Brain microvascular endothelial cell (primary cell): Measurements from ENCODE around the gene CHTF18.
"Not testable (repeated sequence)": the region's sequence is repeated elsewhere in the genome, so short reads cannot be mapped to it uniquely, and the experiment has no call there.

Experiments
- DNase-seq: peaks from one replicate; pipeline ENCODE4 v3.0.0-alpha.2; 2020
- H3K27ac ChIP-seq: fragments of 250-450 bp; sonication (Bioruptor Pico); 2 replicates; pipeline ENCODE4 v1.5.1; 2020; ENCODE audit warnings: mild to moderate bottlenecking, moderate library complexity
- H3K27me3 ChIP-seq: fragments of 250-450 bp; sonication (Bioruptor Pico); replicated peaks from 2 replicates; pipeline ENCODE4 v1.5.1; 2020; ENCODE audit warnings: mild to moderate bottlenecking
- H3K36me3 ChIP-seq: fragments of 250-450 bp; sonication (Bioruptor Pico); replicated peaks from 2 replicates; pipeline ENCODE4 v1.5.1; 2020; ENCODE audit warnings: mild to moderate bottlenecking
- H3K4me3 ChIP-seq: 2 replicates; pipeline ENCODE4 v1.5.1; 2011; ENCODE audit warnings: low read depth, mild to moderate bottlenecking, control low read depth, low read length, moderate library complexity
- in situ Hi-C: cut with HindIII; loops from 2 replicates; pipeline ENCODE4 v1.10.0; 2017; ENCODE audit warnings: low sequenced_read_pairs, low pct_ligation_motif_present
- TF ChIP-seq, protein P1 (sequence below): IDR thresholded peaks from 2 replicates; pipeline ENCODE4 v1.5.1; 2011; ENCODE audit warnings: low read depth, mild to moderate bottlenecking, moderate library complexity, low read length, control low read depth, inconsistent platforms; ENCODE audit errors: missing control alignments

Gene CHTF18

GRCh38 chr16:770411-770810 is 18.0 kb upstream of the CHTF18 start:
- H3K4me3 ChIP-seq, result no peak overlapping the region
- DNase-seq, result no peak
- in situ Hi-C loops, result no loop called here
- TF ChIP-seq, protein P1, sequence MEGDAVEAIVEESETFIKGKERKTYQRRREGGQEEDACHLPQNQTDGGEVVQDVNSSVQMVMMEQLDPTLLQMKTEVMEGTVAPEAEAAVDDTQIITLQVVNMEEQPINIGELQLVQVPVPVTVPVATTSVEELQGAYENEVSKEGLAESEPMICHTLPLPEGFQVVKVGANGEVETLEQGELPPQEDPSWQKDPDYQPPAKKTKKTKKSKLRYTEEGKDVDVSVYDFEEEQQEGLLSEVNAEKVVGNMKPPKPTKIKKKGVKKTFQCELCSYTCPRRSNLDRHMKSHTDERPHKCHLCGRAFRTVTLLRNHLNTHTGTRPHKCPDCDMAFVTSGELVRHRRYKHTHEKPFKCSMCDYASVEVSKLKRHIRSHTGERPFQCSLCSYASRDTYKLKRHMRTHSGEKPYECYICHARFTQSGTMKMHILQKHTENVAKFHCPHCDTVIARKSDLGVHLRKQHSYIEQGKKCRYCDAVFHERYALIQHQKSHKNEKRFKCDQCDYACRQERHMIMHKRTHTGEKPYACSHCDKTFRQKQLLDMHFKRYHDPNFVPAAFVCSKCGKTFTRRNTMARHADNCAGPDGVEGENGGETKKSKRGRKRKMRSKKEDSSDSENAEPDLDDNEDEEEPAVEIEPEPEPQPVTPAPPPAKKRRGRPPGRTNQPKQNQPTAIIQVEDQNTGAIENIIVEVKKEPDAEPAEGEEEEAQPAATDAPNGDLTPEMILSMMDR, result no peak
- no peak overlapping the region for H3K27ac ChIP-seq
- no peaks in the 10 kb centered on the region for H3K27me3 ChIP-seq
- H3K36me3 ChIP-seq, result no peaks in the 10 kb centered on the region

- TF ChIP-seq, protein P1, result no peak
- in situ Hi-C loops, result no loop called here
- H3K4me3 ChIP-seq, result no peak overlapping the region
- no peak for DNase-seq
- H3K36me3 ChIP-seq, result no peaks in the 10 kb centered on the region
- no peaks in the 10 kb centered on the region for H3K27me3 ChIP-seq
- no peak overlapping the region for H3K27ac ChIP-seq
These were observed 15.5 kb upstream of the CHTF18 start for GRCh38 chr16:772959-773358.

GRCh38 chr16:774086-775001 is 14.1 kb upstream of the CHTF18 start:
- DNase-seq, result no peak
- H3K36me3 ChIP-seq, result no peaks in the 10 kb centered on the region
- no peaks in the 10 kb centered on the region for H3K27me3 ChIP-seq
- in situ Hi-C loops, result no loop called here
- no peak overlapping the region for H3K4me3 ChIP-seq
- TF ChIP-seq, protein P1, result no peak
- no peak overlapping the region for H3K27ac ChIP-seq

GRCh38 chr16:775236-775796 is 13.1 kb upstream of the CHTF18 start:
- TF ChIP-seq, protein P1, result no peak
- Histone ChIP-seq H3K27ac (no peak overlapping the region), H3K27me3 (no peaks in the 10 kb centered on the region), H3K4me3 (no peak overlapping the region), H3K36me3 (no peaks in the 10 kb centered on the region)
- no peak for DNase-seq
- in situ Hi-C loops, result no loop called here

- in situ Hi-C loops, H3K27me3 ChIP-seq, H3K27ac ChIP-seq: not testable (repeated sequence)
These were observed 12.1 kb upstream of the CHTF18 start for GRCh38 chr16:776298-776697.

GRCh38 chr16:776824-777223 is 11.6 kb upstream of the CHTF18 start:
- no peak for DNase-seq
- no peak overlapping the region for H3K27ac ChIP-seq
- no peaks in the 10 kb centered on the region for H3K27me3 ChIP-seq
- no peaks in the 10 kb centered on the region for H3K36me3 ChIP-seq
- in situ Hi-C loops, result no loop called here
- TF ChIP-seq, protein P1, result no peak
- no peak overlapping the region for H3K4me3 ChIP-seq

More at GRCh38 chr16:776298-776697, 12.1 kb upstream of the CHTF18 start:
- H3K36me3 ChIP-seq, DNase-seq, H3K4me3 ChIP-seq: not testable (repeated sequence)
